Measurements from ENCODE around the gene PLAAT2. TPM values are rescaled to one million over a fixed set of nuclear protein-coding genes. Genes with fewer than 3 reads are reported as not detected.

The PLAAT2 gene
- 0.42 TPM in 1 of 2 replicates, not detected in the other for total RNA-seq

DNA sequence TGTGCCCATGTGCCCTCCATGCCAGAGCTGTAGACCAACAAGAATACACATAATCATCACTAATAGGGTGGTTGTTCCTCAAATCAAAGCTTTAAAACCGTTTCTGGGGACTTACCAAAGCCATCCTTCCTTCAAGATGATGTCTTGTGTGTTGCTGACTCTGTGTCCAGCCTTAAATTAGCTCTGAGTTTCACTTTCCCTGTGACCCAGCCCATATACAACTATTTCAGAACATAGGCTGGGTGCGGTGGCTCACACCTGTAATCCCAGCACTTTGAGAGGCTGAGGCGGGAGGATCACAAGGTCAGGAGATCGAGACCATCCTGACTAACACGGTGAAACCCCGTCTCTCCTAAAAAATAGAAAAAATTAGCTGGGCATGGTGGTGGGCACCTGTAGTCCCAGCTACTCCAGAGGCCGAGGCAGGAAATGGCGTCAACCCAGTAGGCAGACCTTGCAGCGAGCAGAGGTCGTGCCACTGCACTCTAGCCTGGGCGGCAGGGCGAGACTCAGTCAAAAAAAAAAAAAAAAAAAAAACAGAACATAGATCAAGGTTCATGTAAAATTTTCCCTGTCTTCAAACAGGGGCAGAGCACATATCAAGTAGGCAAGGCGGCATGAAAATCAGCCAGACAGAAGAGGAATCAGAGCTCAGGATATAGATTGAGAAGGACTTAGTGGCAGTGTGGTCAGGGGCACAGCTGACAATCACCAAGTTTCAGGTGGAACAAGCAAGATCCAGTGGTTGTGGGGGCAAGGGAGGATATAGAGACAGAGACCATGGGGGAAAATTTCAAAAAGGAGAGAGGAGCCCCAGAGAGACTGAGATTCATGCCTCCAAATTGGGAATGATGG lies at the start of gene PLAAT2:
Gene PLAAT2 (minus strand): TSS at position 179 of the 855 bp plus-strand sequence. CDS start 55 bp downstream, at position 124.

DNA sequence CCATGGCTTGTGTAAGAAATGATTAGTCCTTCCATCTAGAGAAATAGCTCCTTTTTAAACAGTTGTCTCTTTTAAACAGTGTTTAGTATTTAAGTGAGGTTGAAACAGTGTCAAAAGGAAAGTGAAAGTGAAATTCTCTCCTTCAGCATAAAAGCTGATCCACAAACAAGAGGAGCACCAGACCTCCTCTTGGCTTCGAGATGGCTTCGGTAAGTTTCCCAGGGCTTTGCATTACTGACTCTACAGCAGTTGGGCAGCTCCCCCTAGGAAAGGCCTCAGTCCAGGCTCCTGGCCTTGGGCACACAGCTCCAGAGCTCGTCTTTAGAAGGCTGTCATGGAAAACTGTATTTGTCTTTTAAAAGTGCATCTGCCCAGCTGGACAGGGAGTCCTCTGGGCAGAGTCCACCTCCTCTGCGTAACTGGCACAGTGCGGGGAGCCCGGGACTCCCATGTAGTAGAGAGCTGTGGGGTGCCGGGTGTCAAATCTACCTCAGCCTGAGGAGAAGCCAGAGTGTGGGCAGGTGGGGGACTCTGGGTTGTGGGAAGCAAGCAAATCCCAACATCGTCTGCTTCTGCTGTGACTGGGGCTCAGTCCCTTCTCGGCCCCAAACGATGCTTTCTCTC lies 26.4 kb downstream of the PLAAT2 start, which contains the start of gene PLAAT4:
Gene PLAAT4 (plus strand): TSS at position 140 of the 624 bp plus-strand sequence. CDS start 61 bp downstream, at position 201.

DNA sequence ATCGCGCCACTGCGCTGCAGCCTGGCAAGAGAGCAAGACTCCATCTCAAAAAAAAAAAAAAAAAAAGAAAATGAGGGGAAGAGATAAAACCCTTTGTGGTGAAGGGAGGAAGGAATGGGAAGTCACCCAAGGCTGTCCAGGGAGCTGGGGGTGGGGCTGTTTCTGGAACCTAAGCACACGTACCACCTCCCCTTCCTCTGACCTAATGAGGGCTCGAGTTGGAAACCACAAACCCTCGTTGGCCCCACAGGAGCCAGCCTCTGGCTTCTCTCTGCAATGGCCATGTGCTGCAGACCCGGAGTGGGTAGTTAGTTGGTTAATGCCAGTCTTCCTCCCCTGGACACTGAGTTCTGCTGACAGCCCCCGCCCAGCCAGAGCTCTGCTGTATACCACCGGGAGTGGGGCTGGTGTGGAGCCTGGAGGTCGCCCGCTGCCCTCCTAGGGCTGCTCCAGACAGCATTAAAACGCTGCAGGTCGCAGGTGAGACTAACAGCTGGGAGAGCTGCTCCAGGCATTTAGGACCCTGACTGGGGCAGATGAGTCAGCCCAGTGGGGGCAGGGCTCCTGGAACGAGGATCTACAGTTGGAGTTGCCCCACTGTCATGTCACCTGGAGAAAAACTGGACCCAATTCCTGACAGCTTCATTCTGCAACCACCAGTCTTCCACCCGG lies 57.2 kb downstream of the PLAAT2 start, which contains the start of gene LGALS12:
Gene LGALS12 (plus strand): TSS at position 228 of the 672 bp plus-strand sequence. CDS start 375 bp downstream, at position 603.

Other genes starting within 250 kb of the PLAAT2 start
- not detected in 2 replicates for gene SLC22A9, start 193.6 kb downstream of the PLAAT2 start, total RNA-seq
- not detected in 2 replicates for gene PLAAT5, start 72.2 kb downstream of the PLAAT2 start, total RNA-seq
- gene LGALS12, start 57.3 kb downstream of the PLAAT2 start, total RNA-seq, result not detected in 2 replicates
- 1.1 and 2.9 TPM in 2 replicates for gene PLAAT4, start 26.6 kb downstream of the PLAAT2 start, total RNA-seq
- 0.56 TPM in 1 of 2 replicates, not detected in the other for gene PLAAT3, start 51.1 kb upstream of the PLAAT2 start, total RNA-seq
- gene ATL3, start 108.0 kb upstream of the PLAAT2 start, total RNA-seq, result 24.3 and 42.7 TPM in 2 replicates
- 61.7 and 71.7 TPM in 2 replicates for gene RTN3, start 118.1 kb upstream of the PLAAT2 start, total RNA-seq
- gene ZFTA, start 205.4 kb upstream of the PLAAT2 start, total RNA-seq, result 7.3 and 7.6 TPM in 2 replicates

Data from airway epithelial cell (primary cell).